Inferior parietal cortex (tissue), 1 donor: ENCODE data around the gene BCL11A.

Experiments used
- DNase-seq: peaks from one replicate; pipeline ENCODE4 v3.0.0-alpha.2; 2016; ENCODE audit errors: extremely low spot score

BCL11A gene

GRCh38 chr2:60553495-60554073 is at the start of gene BCL11A:
Gene BCL11A (minus strand): TSS chr2:60553654. CDS start chr2:60553270, 384 bp downstream.
- DNase-seq = no peak

DNA sequence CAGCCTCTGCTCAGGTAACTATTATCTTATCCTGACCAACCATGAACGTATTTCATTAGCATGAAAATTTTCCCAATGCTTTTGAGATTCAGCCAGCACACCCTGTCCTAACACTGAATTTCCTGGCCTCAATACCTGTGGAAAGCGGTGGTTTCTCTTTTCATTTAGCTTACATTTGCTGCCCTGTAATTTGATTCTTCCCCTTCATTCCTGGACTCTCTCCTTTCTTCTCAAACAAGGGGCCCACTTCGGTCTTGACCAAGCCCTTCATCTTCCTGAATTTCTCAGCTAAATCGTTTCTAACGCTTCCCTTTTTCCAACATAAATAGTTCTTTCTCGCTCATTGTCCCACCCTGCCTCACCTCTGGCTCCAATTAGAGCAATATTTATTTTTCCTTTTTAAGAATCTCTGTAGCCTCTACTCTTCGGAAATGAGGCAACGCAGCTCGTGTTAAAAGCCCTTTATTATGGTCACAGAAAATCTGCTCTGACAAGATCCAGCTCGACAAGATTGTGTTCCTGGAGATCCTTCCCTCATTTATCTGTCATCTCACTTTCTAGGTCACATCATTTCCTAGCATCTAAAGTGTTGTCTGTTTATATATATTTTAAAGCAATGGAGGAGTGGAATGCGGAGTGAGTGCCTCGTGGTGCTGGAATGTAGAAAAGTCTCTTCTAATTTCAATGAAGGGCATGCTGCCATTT is 49.5 kb upstream of the BCL11A start:
- no peak for DNase-seq

- DNase-seq = no peak
Measured at GRCh38 chr2:60602388-60602787, 48.9 kb upstream of the BCL11A start.

GRCh38 chr2:60598271-60598670 is 44.8 kb upstream of the BCL11A start:
- no peak for DNase-seq

DNA sequence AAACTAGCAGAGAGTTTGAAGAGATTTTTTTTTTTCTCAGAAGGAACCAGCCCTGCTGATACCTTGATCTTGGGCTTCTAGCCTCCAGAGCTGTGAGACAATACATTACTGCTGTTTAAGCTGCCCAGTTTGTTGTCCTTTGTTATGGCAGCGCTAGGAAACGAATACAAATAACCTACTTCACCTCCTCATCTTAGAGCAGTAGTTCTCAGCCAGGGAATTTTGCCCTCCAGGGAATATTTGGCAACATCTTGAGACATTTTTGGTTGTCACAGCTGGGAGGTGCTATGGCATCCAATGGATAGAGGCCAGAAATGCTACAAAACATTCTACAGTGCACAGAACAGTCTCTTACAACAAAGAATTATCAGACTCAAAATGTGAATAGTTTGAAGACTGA is 43.9 kb upstream of the BCL11A start:
- no peak for DNase-seq

GRCh38 chr2:60596411-60596810 is 43.0 kb upstream of the BCL11A start:
- no peak for DNase-seq

DNA sequence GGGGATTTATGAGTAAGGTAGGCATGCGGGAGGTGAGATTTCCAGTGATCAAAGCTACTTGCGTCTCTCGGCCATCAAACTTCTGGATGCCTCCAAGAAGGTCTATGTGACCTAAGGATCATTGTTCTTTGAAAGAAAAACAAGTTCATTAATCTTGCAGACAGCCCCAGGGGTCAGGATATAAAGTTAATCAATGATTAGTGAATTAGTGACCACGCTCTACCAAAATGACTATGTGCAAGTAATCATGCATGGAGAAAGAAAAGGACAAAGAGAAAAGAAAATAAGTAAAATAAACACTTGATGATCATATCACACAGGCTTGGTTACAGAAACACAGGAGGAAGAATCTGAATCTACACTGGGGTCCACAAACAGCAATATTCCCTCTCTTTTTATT is 42.5 kb upstream of the BCL11A start:
- DNase-seq = no peak

DNA sequence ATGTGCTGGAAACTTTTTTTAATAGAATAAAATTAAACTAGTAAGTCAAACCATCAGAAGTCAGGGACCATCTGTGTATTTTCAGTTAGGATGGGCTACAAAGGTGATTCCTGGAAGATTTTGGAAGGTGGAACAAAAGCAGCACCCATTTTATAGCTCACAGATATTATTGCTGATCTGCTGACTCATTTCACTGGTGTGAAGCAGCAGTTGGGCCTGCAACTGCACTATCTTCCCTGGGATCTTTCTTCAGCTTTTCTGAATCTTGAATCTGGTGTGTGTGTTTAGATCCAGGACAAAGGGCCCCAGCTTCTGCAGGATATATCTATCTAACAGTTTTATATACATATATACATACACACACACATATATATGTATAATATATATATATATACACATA is 35.6 kb upstream of the BCL11A start:
- DNase-seq = no peak

GRCh38 chr2:60586081-60586480 is 32.6 kb upstream of the BCL11A start:
- DNase-seq = no peak

- no peak for DNase-seq
Measured at GRCh38 chr2:60585276-60585675, 31.8 kb upstream of the BCL11A start.

DNA sequence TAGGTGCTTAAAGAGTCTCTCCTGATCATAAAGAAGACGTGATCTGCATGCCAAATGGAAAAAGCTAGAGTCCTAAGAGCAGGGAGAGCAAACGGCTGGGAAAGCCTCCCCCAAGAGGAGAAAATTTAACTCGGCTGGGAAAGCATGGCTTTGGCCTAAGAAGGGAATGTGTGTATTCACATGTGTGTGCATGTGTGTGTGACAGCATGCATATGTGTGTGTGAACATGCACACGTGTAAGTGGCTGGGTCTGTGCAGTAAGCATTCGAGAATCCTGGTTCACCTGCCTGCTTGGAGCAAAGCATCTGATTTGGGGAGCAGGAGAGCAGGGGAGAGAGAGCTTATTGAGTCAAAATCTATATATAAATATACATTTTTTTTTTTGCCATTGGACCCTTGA is 30.1 kb upstream of the BCL11A start:
- DNase-seq = no peak

DNA sequence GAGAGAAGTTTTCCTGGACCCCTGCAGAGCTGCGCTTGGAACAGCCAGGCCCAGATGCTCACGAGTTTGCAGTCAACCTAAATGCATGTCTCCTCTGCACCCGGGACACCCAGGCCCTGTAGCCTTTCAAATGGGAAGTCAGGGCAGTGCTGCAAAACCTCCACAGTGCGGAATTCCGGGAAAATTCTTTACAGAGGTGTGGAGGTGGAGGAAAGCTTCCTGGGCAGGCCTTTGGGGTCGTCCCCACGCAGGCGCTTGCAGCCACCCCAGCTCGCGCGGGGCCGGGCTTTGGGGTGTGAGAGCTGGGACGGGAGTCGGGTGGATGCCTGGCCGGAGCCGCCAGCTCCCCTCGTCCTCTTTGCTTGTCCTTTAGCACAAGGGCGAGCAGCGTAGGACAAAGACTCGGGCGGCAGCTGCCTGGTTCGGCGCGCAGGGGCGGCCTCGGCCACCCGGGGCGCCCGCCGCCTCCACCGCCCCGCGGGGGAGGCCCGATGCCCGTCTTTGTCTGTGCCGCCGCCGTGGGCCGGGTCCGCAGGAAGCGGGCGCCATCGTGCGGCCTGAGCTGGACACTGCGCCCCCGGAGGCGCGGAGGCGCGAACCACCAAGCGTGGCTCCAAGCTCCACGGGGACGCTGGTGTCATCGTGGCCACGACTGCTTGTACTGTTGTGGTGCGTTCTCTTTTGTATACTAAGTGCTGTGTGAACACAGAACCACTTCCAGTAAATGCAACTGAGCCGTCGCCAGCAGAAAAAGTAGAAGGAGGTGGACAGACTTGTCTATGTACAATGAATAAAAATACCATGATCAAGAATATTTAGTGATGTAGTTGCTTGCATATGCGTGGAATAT is 28.2 kb upstream of the BCL11A start:
- peak; percentile 73 for DNase-seq

- peak; percentile 46 for DNase-seq
Measured at GRCh38 chr2:60577682-60578283, 24.3 kb upstream of the BCL11A start.

DNA sequence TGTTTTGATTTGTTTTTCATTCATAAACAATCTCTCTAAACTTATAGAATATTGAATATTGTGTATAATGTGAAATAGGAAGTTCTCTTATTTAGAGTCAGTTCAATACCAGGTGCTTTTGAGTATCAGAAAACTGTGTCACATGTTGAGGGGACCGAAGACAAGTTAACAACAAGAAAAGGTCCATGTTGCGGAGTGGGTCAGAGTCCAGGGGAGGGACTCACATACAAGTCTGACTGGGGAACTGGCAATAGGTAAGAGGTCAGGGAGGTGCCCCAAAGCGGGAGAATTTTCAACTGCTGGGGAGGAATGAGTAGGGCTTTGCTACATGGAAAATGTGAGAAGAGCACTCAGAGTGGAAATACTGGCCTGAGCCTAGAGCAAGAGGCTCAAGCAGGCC is 19.8 kb upstream of the BCL11A start:
- no peak for DNase-seq

- no peak for DNase-seq
Measured at GRCh38 chr2:60570251-60570650, 16.8 kb upstream of the BCL11A start.

DNA sequence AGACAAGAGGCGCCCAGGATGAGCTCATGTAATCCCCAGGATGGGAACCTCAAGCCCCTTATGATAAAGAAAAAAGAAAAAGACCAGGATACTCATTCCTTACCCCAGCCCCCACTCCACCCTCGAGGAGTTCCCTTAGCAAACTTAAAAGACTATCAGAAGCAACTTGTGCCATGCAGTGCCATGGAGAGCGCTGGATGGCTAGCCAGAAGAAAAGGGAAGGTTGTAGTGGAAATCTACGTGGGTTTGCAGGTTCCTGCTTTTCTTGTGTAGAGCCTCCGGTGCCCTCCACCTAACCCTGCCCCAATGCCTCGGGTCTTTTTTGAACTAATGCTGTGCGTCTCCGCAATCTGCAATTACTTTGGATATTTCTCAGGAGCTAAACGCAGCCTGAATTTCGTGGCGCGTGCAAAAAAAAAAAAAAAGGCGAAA is 16.2 kb upstream of the BCL11A start:
- DNase-seq = no peak

- DNase-seq = peak; percentile 49
Measured at GRCh38 chr2:60567919-60568768, 14.7 kb upstream of the BCL11A start.

DNA sequence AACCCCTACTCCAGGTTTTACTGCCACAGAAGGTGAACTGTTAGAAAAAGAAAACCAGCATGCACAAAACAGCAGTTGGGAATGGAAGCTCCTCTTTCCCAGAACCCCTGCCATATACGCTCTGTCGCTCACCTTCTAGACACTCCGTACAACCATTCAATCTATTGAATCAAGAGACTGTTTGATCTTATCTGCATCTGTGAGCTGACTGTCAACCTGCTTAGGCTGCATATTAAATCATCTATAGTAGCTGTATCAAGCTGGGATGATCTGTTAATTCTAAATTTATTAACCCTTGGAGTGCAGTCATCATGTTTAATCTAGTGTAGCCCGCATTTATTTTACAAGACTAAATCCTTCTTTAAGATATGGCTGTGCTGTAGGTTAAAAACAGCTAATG is 13.6 kb upstream of the BCL11A start:
- DNase-seq = no peak

DNA sequence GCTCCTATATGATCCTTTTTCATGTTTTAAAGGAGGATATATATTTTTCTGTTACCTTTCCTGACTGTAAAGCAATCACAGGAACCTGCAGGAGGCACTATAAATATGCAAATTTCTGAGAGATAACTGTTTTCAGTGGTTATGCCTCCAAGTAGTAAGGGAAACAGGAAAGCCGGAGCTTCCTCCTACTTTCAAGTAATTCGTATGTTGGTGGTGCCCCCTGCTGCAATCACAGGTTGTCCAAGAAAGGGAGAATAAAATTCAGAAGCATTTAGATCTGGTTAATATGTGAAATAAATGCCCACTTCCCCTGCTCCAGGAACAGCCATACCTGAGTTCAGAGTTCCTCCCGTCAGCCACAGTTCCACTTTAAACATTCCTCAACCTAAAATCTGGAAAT is 12.0 kb upstream of the BCL11A start:
- no peak for DNase-seq

- DNase-seq = peak; percentile 42
Measured at GRCh38 chr2:60560734-60561644, 7.5 kb upstream of the BCL11A start.
